ENCODE measurements around the gene GNG14.
"Not testable (repeated sequence)": the region's sequence is repeated elsewhere in the genome, so short reads cannot be mapped to it uniquely, and the experiment has no call there.

Gene GNG14

DNA sequence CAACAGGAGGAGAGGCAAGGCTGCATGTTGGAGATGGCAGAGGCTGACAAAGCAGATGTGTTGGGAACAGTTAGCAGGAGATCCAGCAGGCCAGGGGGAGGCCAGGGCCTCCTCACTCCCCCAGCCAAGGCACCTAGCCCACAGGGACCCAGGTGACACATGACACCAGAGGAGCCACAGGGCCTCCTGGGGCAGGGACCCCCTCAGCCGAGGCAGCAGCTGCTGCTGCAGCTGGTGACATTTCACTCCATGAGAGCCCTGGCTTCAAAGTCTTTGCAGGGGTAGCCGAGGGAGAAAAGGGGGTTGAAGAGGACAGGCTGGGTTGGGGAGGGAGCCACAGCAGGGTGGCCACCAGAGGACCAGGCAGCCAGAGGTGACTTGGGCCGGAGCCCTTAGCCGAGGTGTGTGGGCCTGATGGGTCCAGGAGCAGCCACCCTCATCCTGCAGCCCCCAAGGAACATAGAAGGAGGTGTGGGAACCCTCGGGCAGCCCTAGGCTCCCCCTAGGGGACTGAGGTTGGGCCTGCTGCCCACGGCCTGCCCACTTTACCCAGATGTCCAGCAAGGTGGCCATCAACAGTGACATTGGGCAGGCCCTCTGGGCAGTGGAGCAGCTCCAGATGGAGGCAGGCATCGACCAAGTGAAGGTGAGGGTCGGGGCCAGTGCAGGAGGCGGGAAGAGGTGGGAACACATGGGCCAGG is at the start of gene GNG14:
Gene GNG14 (plus strand): TSS at position 503 of the 701 bp plus-strand sequence. CDS start 51 bp downstream, at position 554.
- DNase-seq (ENCODE audit: low read depth in 3 of 3, low spot score in 1 of 3), result no peak

DNA sequence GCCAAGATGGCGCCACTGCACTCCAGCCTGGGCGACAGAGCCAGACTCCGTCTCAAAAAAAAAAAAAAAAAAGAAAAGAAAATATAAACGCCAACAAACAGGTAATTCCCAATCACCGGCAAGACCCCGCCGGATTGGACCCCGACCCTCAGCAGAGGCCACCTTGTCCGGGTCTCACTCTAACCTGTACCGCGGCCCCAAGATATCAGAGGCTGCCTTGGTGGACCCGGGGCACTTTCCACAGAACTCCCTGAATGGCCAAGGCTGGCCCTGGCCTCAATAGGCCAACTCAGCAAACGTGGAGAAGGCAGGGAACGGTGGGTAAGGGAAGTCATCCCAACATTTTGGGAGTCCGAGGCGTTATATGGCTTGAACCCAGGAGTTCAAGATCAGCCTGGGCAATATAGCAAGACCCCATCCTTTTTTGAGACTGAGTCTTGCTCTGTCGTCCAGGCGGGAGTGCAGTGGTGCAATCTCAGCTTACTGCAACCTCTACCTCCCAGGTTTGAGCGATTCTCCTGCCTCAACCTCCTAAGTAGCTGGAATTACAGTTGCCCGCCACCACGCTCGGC is 49.1 kb upstream of the GNG14 start:
- no peak for DNase-seq (ENCODE audit: low read depth in 3 of 3, low spot score in 1 of 3)

DNA sequence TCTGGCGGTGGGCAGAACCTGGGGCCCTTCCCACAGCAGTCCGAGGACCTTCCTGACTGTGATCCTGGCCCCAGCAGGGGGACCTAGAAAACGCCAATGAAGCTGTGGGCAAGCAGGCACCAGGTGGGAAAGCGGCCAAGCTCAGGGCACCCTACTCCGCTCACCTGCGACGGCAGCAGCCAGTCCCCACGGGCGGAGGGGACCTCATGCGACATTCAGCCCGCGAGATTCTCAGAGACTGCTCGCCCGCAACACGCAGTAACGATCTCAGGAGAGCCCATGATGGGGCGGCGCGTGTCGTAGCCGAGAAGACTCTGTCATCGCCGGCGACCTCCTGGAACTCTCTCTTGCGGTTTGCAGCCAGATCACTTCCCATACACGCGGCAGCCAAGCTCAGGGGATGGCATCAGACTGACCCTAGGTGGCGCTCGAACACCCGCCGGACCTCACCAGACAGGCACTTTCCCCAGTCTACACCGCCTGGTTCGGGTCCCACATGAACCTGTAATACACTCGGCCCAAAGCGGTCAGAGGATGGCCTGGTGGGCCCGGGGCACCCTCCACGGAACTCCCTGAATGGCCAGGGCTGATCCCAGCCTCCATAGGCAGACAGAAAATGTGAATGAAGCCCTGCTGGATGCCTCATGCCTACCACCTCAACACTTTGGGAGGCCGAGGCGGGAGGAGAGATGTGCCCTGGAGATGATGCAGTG is 47.7 kb upstream of the GNG14 start:
- peak; percentile 61 to 78 (median 63) for DNase-seq (ENCODE audit: low read depth in 3 of 3, low spot score in 1 of 3)

GRCh38 chr19:12641456-12641855 is 46.3 kb upstream of the GNG14 start:
- DNase-seq (ENCODE audit: low read depth in 3 of 3, low spot score in 1 of 3), result no peak

DNA sequence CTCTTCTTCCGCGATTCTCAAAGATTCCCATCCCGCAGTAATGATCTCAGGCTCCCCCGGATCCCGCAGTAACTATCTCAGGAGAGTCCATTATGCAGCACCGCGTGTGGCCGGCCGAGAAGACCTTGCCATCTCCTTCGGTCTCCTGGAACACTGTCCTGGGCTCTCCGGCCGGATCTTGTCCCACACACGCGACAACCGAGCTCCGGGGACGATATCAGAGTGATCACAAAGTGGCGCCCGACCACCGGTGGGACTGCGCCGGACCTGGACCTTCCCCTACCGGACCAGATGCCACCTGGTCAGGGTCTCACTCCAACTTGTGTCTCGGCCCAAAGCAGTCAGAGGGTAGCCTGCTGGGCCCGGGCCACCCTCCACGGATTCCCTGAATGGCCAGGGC is 45.3 kb upstream of the GNG14 start:
- DNase-seq (ENCODE audit: low read depth in 3 of 3, low spot score in 1 of 3), result no peak

DNA sequence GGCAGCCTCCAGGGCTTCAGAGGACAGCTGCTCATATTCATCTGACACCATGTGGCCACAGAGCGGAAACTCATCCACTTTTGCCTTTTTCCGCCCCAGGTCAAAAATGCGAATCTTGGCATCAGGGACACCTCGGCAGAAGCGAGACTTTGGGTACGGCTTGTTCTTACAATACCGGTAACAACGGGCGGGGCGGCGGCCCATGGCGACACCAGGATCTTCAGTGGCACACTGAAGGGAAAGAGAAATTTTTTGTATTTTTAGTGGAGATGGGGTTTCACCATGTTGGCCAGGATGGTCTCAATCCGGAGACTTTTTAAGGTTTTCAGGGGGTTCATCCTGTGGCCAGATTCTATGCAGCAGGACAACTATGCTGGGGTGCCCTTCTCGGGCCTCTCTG is 44.1 kb upstream of the GNG14 start:
- DNase-seq (ENCODE audit: low read depth in 3 of 3, low spot score in 1 of 3), result not testable (repeated sequence)

DNA sequence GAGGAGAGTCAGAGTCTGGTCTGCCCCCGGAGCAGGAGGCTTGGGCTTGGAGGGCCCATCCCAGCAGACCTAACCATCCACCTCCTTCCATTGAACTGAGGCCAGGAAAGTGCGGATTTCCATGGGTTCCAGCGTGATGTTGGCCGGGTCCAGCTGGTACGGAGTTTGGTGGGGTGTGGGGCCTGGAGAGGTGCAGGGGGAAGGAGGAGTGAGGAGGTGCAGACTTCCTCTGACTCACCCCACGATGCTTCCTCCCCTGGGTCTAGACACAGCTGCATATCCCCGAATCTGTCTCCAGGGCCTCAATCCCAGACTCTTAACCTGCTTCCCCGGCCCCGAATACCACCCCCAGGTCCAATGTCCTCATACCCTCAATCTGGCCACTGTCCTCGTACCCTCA is 41.2 kb upstream of the GNG14 start:
- no peak for DNase-seq (ENCODE audit: low read depth in 3 of 3, low spot score in 1 of 3)

DNA sequence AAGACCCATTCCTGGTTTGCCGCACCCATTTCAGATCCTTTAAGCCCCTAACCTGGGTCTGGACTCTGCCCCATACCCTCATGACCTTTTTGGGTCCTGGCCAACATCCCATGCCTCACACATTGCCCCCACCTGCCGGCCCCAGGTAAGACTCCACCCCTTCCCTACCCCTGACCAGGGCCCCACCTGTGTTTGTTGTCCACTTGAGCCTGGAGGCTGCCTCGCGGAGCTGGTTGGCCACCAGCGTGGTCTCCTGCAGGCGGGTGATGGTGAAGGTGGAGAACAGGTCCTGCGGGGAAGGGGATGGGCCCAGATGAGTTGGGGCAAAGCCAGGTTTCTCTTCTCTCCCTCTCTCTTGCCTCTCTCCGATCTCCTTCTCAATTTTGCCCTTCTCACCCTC is 40.8 kb upstream of the GNG14 start:
- DNase-seq (ENCODE audit: low read depth in 3 of 3, low spot score in 1 of 3), result no peak

DNA sequence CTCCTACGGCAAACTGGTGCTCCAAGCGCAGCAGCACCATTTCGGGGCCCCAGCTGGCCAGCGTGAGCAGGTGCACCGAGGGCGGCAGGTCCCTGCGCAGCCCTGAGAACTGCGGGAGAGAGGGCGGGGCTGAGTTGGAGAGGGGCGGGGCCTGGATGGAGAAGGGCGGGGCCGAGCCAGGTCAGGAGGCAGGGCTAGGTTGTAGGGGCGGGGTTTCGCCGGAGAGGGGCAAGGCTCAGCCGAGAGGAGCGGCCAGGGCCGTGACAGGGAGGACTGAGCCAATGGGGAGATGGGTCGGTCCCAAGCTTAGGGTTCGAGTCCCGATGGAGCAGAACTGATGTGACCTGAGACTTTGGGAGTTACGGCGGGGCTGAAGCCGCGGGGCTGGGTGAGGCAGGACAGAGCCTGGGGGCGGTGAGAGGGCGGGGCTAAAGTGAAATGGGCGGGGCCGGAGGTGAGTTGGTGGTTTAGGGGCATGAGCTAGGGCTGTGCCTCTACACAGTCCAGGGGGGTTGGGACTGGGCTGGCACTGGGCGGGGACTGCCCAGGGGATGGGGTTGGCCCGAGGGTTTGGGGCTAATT is 40.2 kb upstream of the GNG14 start:
- no peak for DNase-seq (ENCODE audit: low read depth in 3 of 3, low spot score in 1 of 3)

DNA sequence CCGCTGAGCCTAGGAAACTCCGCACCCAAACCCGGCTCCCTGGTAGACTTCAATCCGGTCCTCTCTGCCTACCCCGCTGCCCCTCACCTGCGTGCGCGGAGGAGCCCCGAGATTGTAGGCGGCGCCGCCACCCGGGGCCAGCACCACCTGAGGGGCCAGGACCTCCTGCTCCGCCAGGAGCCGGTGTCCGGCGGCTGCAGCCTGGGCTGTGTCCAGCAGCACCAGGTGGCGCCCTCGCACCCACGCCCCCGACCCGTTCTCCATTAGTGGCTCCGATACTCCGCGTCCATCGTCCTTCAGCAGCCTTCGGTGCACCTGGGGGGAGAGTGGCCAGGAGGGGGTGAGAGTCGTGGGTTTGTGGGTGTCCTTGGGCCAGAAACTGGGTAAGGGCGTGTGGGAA is 39.7 kb upstream of the GNG14 start:
- DNase-seq (ENCODE audit: low read depth in 3 of 3, low spot score in 1 of 3), result no peak

GRCh38 chr19:12649941-12650340 is 37.9 kb upstream of the GNG14 start:
- no peak for DNase-seq (ENCODE audit: low read depth in 3 of 3, low spot score in 1 of 3)

- DNase-seq (ENCODE audit: low read depth in 3 of 3, low spot score in 1 of 3), result no peak
These were observed 35.6 kb upstream of the GNG14 start for GRCh38 chr19:12652219-12652618.

DNA sequence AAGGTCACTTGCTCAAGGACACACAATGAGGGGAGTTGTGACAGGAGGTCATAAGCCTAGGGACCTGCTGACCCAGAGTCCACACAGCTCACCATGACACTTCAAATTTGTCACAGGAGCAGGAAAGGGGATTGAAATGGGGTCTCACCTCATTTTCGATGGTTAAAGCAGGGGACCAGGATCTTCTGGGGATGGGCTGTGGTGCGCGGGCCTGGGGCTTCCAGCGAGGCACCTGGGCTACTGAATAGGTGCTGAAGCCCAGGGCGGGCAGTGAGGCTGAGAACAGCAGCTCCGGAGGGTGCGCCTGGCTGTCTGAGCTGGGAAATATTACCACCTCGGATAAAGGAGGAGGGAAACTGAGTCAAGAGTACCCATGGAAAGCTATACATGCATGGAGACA is 32.3 kb upstream of the GNG14 start:
- no peak for DNase-seq (ENCODE audit: low read depth in 3 of 3, low spot score in 1 of 3)

- DNase-seq (ENCODE audit: low read depth in 3 of 3, low spot score in 1 of 3), result no peak
These were observed 30.8 kb upstream of the GNG14 start for GRCh38 chr19:12656899-12657571.

GRCh38 chr19:12657966-12658365 is 29.8 kb upstream of the GNG14 start:
- DNase-seq (ENCODE audit: low read depth in 3 of 3, low spot score in 1 of 3), result no peak

DNA sequence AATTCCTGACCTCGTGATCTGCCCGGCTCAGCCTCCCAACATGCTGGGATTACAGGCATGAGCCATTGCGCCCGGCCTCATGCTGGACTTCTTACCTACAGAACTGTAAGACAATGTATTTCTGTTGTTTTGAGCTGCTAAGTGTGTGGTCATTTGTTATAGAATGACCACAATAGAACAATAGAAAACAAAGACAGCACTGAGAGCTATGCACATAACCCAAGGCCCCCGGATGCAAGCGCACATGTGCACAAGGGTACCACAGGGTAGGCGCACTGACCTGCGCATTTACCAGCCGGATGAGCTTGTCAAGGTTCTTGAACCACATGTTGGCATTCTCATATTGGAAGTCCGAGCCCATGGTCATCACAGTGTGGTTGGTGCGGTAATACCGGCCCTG is 26.8 kb upstream of the GNG14 start:
- no peak for DNase-seq (ENCODE audit: low read depth in 3 of 3, low spot score in 1 of 3)

GRCh38 chr19:12664406-12665280 is 23.2 kb upstream of the GNG14 start:
- DNase-seq (ENCODE audit: low read depth in 3 of 3, low spot score in 1 of 3), result no peak

DNA sequence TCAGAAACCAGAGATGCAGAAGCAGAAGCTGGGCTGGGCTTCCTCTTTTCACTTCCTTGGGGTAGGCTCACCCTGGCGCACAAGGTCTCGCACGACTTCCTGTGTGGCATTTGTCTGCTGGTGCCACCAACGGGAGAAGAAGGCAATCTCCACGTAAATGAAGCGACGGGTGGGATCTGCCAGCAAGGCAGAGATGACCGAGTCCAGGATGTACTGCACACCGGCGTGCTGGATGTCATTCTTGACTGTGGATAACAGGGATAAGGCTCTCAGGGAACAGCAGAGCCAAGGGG is 22.6 kb upstream of the GNG14 start:
- no peak for DNase-seq (ENCODE audit: low read depth in 3 of 3, low spot score in 1 of 3)

DNA sequence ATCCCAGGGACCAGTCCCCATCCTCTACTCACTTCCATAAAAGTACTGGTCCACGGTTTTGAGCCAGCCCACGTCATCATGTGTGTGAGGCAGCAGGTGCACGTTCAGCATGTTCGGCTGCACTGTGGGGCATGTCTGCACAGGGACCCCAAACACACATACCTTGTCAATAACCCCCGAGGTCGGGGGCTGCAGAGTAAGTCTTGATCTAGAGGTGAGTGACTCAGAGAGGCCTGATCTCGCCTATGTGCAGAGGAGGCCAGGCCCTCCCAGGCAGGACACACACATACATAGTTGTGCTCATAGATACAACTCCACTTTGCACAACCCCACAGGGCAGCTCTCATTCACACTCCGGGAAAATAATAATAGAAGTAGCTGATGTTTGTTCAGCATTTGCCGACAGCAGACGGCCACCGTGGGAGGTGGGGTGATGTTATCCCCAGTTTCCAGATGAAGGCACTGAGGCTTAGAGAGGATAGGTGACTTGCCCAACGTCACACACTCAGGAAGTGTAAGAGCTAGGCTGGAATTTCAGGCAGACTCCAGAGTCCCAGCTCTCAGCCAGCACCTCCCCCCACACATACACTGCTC is 22.0 kb upstream of the GNG14 start:
- DNase-seq (ENCODE audit: low read depth in 3 of 3, low spot score in 1 of 3), result no peak

DNA sequence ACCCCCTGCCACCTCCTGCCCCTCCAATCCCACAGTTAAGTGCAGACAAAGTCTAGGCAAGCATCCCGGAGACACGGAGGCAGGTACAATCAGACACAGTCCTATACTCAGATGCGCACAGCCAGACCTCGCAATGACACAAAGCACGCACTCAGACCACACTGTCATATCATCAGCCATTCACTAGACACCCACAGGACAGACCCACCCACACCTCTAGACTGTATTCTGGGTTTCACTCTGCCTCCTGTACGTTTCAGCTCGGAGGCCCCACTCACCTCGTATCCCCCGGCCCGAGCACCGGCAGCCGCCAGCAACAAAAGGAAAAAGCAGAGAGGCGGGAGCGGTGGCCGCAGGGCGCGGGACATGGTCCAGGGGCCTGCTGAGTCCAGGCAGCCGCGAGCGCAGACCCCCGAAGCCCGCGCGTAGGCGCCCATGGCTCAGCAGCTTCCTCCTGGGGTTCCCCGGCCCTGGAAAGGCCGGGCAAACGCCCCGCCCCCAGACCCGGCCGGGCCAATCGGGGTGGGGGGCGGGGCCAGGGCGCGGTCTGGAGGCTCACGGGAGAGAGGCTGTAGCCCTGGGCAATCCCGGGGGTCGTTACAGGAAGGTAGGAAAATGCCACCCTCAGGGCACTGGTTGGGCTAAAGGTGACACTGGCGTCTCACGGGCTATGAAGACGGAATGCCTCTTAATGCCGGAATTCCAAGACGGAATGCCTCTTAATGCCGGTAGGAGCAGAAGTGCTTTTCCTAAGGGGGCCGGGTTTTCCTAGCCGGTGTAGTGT is 21.3 kb upstream of the GNG14 start, which contains the start of the genes MAN2B1 and WDR83:
Gene MAN2B1 (minus strand): TSS at position 478 of the 784 bp plus-strand sequence. CDS start 41 bp downstream, at position 437.
Gene WDR83 (plus strand): TSS at position 543 of the 784 bp plus-strand sequence. CDS start 2,984 bp downstream, outside the sequence.
- DNase-seq (ENCODE audit: low read depth in 3 of 3, low spot score in 1 of 3), result peak; percentile 45 to 79 (median 58)
